ENCODE data around the gene ADCY9. TPM values are rescaled to one million over a fixed set of nuclear protein-coding genes. Genes with fewer than 3 reads are reported as not detected.

ADCY9 gene
- polyA plus RNA-seq, 1 donor (not counting 4 experiments of a cell fraction or from before 2014, with no cell fraction given) = 3.0 TPM

DNA sequence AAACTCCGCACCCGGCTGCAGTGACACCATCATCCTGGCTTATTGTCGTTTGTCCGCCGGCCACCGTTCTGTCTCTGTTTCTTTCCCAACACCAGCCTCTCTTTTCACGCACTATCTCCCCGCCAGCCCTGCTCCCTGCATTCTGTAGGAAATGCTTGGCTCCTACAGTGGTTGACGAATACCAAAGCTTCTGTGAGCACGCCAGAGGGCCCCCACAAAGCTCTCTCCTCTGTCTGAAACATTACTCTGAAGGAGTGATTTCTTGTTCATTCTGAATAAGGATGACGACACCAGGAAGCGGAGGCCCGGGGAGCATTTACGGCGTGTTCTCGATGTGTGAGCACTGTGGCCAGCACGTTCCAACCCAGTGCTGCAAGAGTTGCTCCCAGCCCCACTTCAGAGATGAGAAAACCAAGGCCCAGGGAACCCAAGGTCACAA is 58.8 kb downstream of the ADCY9 start:
- no peak for FAIRE-seq

DNA sequence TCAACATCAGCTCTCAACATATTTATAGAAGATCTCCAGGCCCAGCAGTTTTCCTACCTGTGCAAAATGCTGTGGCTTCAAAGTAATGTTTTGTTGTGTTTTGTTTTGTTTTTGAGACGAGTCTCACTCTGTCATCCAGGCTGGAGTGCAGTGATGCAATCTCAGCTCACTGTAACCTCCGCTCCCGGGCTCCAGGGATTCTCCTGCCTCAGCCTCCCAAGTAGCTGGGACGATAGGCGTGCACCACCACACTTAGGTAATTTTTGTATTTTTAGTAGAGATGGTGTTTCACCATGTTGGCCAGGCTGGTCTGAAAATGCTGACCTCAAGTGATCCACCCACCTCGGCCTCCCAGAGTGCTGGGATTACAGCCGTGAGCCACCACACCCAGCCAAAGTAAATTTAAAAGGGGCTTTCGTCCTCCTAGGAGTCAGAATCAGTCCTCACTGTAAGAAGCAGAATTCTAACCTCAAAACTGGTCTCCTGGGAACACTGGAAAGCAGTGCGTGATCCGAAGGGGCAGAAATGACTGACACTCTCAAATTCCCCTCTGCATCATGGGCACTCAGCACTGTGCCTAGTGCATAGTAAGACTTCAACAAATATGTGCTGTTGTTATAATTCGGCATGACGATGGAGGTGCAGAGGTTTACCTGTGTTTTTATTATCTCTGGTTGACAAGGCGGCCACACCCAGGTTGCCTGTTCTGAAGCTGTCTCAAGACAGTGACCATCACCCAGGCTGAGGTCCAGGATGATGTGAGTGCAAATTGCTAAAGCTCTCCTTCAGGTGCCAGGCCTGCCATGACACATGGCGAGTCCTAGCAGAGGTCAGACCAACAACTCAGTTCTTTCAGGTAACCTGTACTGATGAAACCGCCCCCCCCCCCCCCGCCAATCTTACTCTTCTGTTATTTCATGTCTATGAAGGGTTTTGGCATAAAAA is 59.8 kb downstream of the ADCY9 start:
- H3K9me1 ChIP-seq (ENCODE audit: control insufficient read depth, extremely low read depth, insufficient read depth, low read length) = no peaks in the 10 kb centered on the region
- no peak overlapping the region for H2AFZ ChIP-seq (ENCODE audit: control insufficient read depth, low read length)
- H3K4me3 ChIP-seq (ENCODE audit: control insufficient read depth in 2 of 3, extremely low read depth in 1 of 3, insufficient read depth in 2 of 3, low read depth in 1 of 3, low read length in 3 of 3) = no peak overlapping the region
- TF ChIP-seq EZH2 (IDR thresholded peaks at IDR 0.05; ENCODE audit: low read length) = no peak
- TF ChIP-seq, protein P1, sequence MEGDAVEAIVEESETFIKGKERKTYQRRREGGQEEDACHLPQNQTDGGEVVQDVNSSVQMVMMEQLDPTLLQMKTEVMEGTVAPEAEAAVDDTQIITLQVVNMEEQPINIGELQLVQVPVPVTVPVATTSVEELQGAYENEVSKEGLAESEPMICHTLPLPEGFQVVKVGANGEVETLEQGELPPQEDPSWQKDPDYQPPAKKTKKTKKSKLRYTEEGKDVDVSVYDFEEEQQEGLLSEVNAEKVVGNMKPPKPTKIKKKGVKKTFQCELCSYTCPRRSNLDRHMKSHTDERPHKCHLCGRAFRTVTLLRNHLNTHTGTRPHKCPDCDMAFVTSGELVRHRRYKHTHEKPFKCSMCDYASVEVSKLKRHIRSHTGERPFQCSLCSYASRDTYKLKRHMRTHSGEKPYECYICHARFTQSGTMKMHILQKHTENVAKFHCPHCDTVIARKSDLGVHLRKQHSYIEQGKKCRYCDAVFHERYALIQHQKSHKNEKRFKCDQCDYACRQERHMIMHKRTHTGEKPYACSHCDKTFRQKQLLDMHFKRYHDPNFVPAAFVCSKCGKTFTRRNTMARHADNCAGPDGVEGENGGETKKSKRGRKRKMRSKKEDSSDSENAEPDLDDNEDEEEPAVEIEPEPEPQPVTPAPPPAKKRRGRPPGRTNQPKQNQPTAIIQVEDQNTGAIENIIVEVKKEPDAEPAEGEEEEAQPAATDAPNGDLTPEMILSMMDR (optimal IDR thresholded peaks at IDR 0.05 in 1 of 3, IDR thresholded peaks at IDR 0.05 in 1 of 3, conservative IDR thresholded peaks at IDR 0.05 in 1 of 3; ENCODE audit: extremely low read depth in 1 of 3, insufficient read depth in 2 of 3, low read length in 3 of 3) = no peak
- H3K9ac ChIP-seq (ENCODE audit: control insufficient read depth, extremely low read depth, insufficient read depth, low read length) = no peak overlapping the region
- dilution Hi-C loops (cut with MboI; ENCODE audit: extremely low pct_ligation_motif_present, low sequenced_read_pairs) = no loop called here
- H4K20me1 ChIP-seq (ENCODE audit: control insufficient read depth, extremely low read depth, insufficient read depth, low read length) = no peaks in the 10 kb centered on the region
- no peaks in the 10 kb centered on the region for H3K79me2 ChIP-seq (ENCODE audit: control insufficient read depth, insufficient read depth, low read length)
- H3K27me3 ChIP-seq (ENCODE audit: control insufficient read depth, extremely low read depth, insufficient read depth, low read length) = no peaks in the 10 kb centered on the region
- H3K9me3 ChIP-seq (ENCODE audit: control insufficient read depth, low read depth, low read length) = no peaks in the 10 kb centered on the region
- H3K4me1 ChIP-seq (ENCODE audit: control insufficient read depth, extremely low read depth, insufficient read depth, low read length) = peaks cover 28% of the 10 kb centered on the region
- H3K36me3 ChIP-seq (ENCODE audit: control insufficient read depth in 2 of 2, extremely low read depth in 1 of 2, insufficient read depth in 2 of 2, low read length in 2 of 2) = no peaks in the 10 kb centered on the region
- DNase-seq (ENCODE audit: low read depth, low spot score) = no peak
- no peak overlapping the region for H3K27ac ChIP-seq (ENCODE audit: control insufficient read depth, insufficient read depth, low read length)
- no peak overlapping the region for H3K4me2 ChIP-seq (ENCODE audit: control insufficient read depth, extremely low read depth, insufficient read depth, low read depth, low read length)
- no peak for FAIRE-seq

More for the DNA sequence above, 58.8 kb downstream of the ADCY9 start:
- no peak overlapping the region for H3K4me2 ChIP-seq (ENCODE audit: control insufficient read depth, extremely low read depth, insufficient read depth, low read depth, low read length)
- no peaks in the 10 kb centered on the region for H4K20me1 ChIP-seq (ENCODE audit: control insufficient read depth, extremely low read depth, insufficient read depth, low read length)
- TF ChIP-seq EZH2 (IDR thresholded peaks at IDR 0.05; ENCODE audit: low read length) = no peak
- TF ChIP-seq, protein P1 (optimal IDR thresholded peaks at IDR 0.05 in 1 of 3, IDR thresholded peaks at IDR 0.05 in 1 of 3, conservative IDR thresholded peaks at IDR 0.05 in 1 of 3; ENCODE audit: extremely low read depth in 1 of 3, insufficient read depth in 2 of 3, low read length in 3 of 3) = no peak
- no peaks in the 10 kb centered on the region for H3K9me1 ChIP-seq (ENCODE audit: control insufficient read depth, extremely low read depth, insufficient read depth, low read length)
- H3K27ac ChIP-seq (ENCODE audit: control insufficient read depth, insufficient read depth, low read length) = no peak overlapping the region
- DNase-seq (ENCODE audit: low read depth, low spot score) = no peak
- no peaks in the 10 kb centered on the region for H3K27me3 ChIP-seq (ENCODE audit: control insufficient read depth, extremely low read depth, insufficient read depth, low read length)
- no peaks in the 10 kb centered on the region for H3K36me3 ChIP-seq (ENCODE audit: control insufficient read depth in 2 of 2, extremely low read depth in 1 of 2, insufficient read depth in 2 of 2, low read length in 2 of 2)
- no peak overlapping the region for H2AFZ ChIP-seq (ENCODE audit: control insufficient read depth, low read length)
- dilution Hi-C loops (cut with MboI; ENCODE audit: extremely low pct_ligation_motif_present, low sequenced_read_pairs) = no loop called here
- H3K4me3 ChIP-seq (ENCODE audit: control insufficient read depth in 2 of 3, extremely low read depth in 1 of 3, insufficient read depth in 2 of 3, low read depth in 1 of 3, low read length in 3 of 3) = no peak overlapping the region
- peaks cover 18% of the 10 kb centered on the region for H3K4me1 ChIP-seq (ENCODE audit: control insufficient read depth, extremely low read depth, insufficient read depth, low read length)
- H3K9ac ChIP-seq (ENCODE audit: control insufficient read depth, extremely low read depth, insufficient read depth, low read length) = no peak overlapping the region
- H3K9me3 ChIP-seq (ENCODE audit: control insufficient read depth, low read depth, low read length) = no peaks in the 10 kb centered on the region
- no peaks in the 10 kb centered on the region for H3K79me2 ChIP-seq (ENCODE audit: control insufficient read depth, insufficient read depth, low read length)
